Lung microvascular endothelial cell (primary cell): ENCODE data around the gene RCAN2. TPM values are rescaled to one million over a fixed set of nuclear protein-coding genes. Genes with fewer than 3 reads are reported as not detected.

ENCODE experiments used
- DNase-seq, 2 donors: peaks; one replicate each; pipeline versions ENCODE4 v3.0.0 to v3.0.0-alpha.2; 2010; ENCODE audit warnings: low read depth in 2 of 2
- total RNA-seq: library from RNA; depleted of rRNA; stranded (reverse); fragments of >200 nt; gene quantifications from 2 replicates; pipeline ENCODE4 v1.2.1, GENCODE V29; 2014

The RCAN2 gene
- total RNA-seq, 1 donor from 2014 or later = not detected

- DNase-seq = peak in 1 of 2 donors; percentile 15
Observed at GRCh38 chr6:46491628-46492547, 639 bp upstream of the RCAN2 start.

GRCh38 chr6:46490425-46491200 is 636 bp downstream of the RCAN2 start:
- DNase-seq = no peak

- DNase-seq = peak; percentile 20 to 53
Observed at GRCh38 chr6:46486181-46486580, 5.1 kb downstream of the RCAN2 start.

- DNase-seq = no peak
Observed at GRCh38 chr6:46484081-46484820, 7.0 kb downstream of the RCAN2 start.

GRCh38 chr6:46476301-46476700 is 14.9 kb downstream of the RCAN2 start:
- DNase-seq = no peak

GRCh38 chr6:46473881-46474280 is 17.4 kb downstream of the RCAN2 start:
- DNase-seq = no peak

GRCh38 chr6:46472243-46472642 is 19.0 kb downstream of the RCAN2 start:
- no peak for DNase-seq

GRCh38 chr6:46469021-46469420 is 22.2 kb downstream of the RCAN2 start:
- DNase-seq = no peak

GRCh38 chr6:46468403-46469010 is 22.7 kb downstream of the RCAN2 start:
- no peak for DNase-seq

- DNase-seq = no peak
Observed at GRCh38 chr6:46466570-46466969, 24.7 kb downstream of the RCAN2 start.

- DNase-seq = no peak
Observed at GRCh38 chr6:46465294-46466165, 25.7 kb downstream of the RCAN2 start.

GRCh38 chr6:46456297-46456696 is 35.0 kb downstream of the RCAN2 start:
- DNase-seq = peak in 1 of 2 donors; percentile 30

- DNase-seq = no peak
Observed at GRCh38 chr6:46454691-46455090, 36.6 kb downstream of the RCAN2 start.

GRCh38 chr6:46453741-46454316 is 37.4 kb downstream of the RCAN2 start:
- DNase-seq = no peak

GRCh38 chr6:46453216-46453615 is 38.0 kb downstream of the RCAN2 start:
- DNase-seq = peak in 1 of 2 donors; percentile 27

- peak in 1 of 2 donors; percentile 4 for DNase-seq
Observed at GRCh38 chr6:46452312-46452917, 38.8 kb downstream of the RCAN2 start.

- no peak for DNase-seq
Observed at GRCh38 chr6:46451343-46451742, 39.9 kb downstream of the RCAN2 start.

GRCh38 chr6:46444772-46445454 is 46.3 kb downstream of the RCAN2 start:
- DNase-seq = no peak

- no peak for DNase-seq
Observed at GRCh38 chr6:46443623-46444022, 47.6 kb downstream of the RCAN2 start.
